ENCODE data around the gene RANGAP1.

RANGAP1 gene

DNA sequence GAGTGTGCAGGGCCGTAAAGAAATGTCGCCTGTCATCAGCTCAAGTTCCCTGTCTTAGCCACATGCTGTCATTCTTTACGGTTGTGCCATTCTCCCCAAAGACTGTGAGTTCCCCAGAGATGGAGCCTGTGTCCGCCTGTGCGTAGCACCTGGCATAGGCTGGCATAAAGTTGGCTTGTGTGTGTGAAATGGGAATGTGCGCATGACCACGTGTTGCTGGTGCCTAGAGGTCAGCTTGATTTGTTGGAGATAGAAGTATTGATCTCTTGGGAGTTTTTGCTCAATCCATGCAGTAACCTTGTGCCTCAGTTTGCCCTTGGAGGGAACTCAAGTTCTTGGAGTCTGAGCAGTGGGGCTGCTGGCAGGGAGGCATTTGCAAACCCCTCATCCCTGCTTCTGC lies 54.6 kb downstream of the RANGAP1 start:
- no peak for DNase-seq

DNA sequence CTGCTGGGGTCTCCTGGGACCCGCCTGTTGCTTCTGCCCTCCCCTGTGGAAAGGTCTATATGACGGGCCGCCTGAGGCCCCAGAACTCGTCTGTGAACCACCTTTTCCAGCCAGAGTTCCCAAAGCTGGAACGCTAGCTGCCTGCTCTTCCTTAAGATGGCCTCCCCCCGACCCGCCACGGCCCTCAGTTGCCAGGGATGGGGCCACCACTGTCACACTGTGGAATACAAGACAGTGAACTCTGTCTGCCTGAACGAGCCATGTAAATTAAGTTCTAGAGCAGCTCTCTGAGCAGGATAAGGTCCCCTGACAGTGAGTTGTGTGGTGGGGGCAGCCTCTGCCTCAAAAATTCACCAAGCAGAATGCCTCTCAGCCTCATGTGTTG lies 55.6 kb downstream of the RANGAP1 start:
- no peak for DNase-seq

DNA sequence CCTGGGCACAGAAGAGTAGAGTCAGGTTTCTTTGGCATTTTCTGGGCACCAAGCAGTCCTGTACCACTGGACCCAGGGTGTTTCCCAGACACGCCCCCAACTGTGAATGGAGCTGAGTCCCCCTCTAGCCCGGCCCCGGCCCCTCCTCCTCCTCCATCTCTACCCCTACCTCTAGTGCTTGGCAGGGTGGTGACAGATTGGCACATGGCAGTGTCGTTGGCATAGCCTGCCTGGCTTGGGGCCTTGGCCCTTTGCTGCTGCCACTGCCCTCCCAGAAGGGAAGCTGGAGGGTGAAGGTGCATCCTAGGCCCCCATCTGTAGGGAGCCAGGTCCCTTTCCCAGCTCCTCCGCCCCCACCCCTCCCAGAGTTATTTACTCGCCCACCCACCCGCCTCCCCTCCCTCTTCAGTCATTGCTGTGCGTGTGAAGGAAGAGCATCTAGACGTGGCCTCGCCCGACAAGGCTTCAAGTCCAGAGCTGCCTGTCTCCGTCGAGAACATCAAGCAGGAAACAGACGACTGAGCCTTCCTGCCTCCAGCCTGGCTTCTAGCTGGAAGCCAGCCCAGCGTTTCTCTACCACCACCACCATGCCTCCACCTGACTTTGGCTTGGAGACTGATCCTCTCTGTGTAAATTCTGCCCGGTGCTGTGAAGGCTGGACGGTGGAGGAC lies 56.1 kb downstream of the RANGAP1 start:
- peak; percentile 23 for DNase-seq

- no peak for DNase-seq
These were observed 56.8 kb downstream of the RANGAP1 start for GRCh38 chr22:41229215-41229614.

DNA sequence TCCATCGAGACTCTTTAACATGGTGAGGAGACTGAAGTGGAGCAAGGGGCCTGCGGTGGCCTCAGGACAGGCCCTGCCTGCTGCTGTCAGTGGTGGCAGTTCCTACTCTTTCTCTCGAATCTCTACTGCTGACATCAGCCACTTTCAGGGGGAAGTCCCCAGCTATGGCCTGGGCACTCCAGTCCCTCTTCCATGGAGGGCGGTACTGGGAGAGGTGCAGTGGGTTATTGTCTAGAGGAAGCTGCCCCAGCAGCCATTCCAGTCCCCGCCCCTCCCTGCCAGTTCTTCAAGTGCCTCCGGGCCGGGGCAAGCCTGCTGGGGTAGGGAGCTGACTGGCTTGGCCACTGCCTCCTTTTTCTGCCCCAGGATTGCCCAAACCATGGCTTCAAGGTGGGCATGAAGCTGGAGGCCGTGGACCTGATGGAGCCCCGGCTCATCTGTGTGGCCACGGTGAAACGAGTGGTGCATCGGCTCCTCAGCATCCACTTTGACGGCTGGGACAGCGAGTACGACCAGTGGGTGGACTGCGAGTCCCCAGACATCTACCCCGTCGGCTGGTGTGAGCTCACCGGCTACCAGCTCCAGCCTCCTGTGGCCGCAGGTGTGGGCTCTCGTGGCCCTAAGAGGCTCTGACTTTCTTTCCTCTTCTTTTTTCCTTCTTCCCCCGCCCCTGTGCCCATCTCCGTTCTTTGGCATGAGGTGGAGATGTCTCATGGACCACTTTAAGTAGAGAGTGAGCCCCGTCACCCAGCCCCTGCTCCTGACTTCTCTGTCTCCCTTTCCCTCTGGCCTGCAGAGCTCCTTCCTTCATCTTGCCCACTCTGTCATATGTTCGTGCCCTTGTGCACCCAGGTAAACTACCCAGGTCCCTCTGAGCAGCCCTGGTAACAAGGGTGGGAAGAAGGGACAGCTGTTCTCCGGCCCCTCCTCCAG lies 59.0 kb downstream of the RANGAP1 start:
- no peak for DNase-seq

GRCh38 chr22:41223535-41223934 lies 62.5 kb downstream of the RANGAP1 start:
- no peak for DNase-seq

- no peak for DNase-seq
These were observed 63.0 kb downstream of the RANGAP1 start for GRCh38 chr22:41222846-41223507.

DNA sequence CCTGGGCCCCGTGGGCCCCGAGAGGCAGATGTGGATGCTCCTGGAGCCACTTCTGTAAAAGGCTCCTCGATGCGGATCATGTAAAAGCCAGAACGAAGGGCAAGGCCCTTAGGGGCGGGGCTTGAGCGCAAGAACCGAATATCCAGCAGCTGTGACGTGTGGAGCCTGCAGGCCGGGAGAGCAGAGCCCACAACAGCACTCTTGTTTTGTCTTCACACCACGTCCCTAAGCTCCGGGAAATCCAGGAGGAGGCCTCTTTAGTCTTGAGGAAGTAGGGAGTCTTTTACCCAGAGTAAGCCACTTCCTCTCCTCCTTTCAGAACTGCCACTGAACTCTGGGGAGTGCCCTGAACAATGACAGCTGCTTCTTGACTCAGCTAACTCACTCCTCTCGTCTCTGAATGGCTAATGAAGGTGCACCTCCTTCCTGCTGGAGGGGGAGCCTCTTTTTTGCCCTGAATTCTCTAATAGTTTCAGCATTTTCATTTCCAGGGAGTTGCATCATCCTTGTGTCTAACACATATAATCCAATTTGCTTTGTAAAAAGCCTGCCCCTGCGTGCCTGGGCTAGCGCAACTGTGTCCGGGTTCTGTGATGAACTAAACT lies 68.3 kb downstream of the RANGAP1 start:
- DNase-seq: peak; percentile 74

DNA sequence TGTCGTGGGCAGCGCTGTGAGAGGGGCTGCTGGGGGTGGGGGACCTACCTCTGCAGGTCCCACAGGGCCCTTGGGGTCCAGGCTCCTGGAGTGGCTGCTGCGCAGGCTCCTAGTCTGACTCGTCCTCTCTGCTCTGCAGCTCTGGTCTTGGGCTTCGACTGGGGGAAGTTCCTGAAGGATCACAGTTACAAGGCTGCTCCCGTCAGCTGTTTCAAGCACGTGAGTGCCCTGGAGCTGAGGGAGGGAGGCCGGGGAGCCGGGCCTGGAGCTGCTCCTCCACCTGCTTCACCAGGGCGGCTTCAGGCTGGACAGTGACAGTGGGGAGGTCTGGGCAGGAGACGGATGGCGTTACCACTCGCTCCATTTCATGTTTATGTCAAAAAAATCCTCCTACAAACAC lies 69.0 kb downstream of the RANGAP1 start:
- DNase-seq: no peak

DNA sequence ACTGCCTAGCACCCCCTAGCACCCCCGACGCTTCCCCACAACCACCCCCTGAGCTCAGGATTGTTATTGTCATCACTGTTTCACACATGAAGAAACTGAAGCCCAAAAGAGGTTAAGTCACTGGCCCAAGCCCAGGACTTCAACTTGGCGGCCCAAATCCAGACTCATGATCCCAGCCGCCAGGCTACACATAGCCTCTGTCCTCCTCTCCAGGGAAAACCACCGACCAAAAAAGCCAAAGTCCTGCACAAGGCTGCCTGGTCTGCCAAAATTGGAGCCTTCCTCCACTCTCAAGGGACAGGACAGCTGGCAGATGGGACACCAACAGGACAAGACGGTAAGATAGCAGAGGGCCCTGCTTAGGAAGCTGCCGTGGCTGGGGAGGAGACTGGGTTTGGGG lies 70.1 kb downstream of the RANGAP1 start:
- no peak for DNase-seq

DNA sequence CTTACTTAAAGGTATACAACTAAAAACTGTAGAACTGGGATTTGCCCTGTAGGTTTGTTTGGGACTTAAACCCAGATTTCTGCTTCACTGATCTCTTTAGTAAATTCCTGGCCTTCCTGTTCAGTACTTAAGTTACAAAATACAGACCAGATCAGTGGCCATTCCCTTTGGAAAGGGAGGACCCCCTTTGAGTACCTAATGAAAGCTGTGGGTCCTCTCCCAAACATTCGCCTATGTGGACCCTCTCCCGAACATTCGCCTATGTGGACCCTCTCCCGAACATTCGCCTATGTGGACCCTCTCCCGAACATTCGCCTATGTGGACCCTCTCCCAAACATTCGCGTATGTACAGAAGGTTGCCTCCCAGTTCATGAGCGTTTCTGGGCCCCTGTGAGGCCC lies 70.6 kb downstream of the RANGAP1 start:
- DNase-seq: no peak

- DNase-seq: no peak
These were observed 79.3 kb downstream of the RANGAP1 start for GRCh38 chr22:41206719-41207118.

DNA sequence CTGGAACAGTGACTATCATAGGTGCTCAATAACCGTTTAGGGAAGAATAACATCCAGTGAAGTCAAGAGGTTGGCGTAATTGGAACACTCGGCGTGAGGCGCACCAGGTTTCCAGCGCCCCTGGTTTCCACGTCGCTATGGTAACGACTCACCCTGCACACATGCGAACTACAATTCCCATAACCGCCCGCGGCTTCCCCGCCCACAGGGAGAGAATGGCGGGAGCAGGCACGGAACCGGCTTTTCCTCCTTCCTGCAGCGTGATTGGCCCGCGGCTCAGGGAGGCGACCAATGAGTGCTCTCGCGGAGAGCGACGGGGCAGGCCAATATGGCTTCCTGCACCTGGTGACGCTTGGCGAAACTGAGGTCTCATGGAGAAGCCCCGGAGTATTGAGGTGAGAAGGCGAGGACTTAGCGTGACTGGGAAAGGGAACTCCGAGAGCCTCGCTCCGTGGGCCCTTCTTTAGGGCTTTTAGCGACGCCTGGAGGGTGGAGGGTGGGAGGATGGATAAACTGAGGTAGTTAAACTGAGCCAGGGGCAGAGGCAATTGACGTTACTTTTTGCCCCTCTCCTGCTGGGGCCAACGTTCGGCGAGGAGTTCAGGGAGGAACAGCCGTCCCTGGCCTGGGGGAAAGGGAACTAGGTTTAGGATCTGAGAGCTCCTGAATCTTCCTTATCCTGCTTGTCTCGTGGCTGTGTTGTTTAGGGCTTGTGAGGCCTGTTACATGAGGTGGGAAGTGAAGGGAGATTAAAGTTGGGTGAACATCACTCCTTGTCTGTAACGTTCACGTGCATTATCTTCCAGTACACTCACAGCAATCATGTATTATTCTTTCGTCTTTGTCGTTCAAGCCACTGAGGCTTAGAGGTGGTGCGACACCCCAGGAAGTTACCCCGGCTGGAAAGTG lies 80.7 kb downstream of the RANGAP1 start, which contains the start of gene L3MBTL2:
Gene L3MBTL2, plus strand, starts transcription at position 321 of the 909 bp plus-strand sequence. Its CDS starts 51 bp downstream, at position 372.
- DNase-seq: peak; percentile 98

- no peak for DNase-seq
These were observed 81.9 kb downstream of the RANGAP1 start for GRCh38 chr22:41204066-41204465.

DNA sequence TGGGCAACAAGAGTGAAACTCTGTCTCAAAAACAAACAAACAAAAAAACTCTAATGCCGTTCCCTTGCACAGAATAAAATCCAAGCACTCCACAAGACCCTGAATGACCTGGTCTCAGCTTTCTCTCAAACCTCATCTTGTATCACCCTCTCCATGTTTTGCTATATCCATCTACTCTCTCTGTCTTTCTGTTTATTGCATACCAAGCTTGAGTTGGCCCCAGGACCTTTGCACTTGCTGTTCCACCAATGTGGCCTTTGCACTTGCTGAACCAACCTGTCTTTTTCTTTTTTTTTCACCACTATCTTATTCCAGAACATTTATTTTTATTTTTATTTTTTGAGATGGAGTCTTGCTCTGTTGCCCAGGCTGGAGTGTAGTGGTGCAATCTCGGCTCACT lies 82.9 kb downstream of the RANGAP1 start:
- DNase-seq: no peak

DNA sequence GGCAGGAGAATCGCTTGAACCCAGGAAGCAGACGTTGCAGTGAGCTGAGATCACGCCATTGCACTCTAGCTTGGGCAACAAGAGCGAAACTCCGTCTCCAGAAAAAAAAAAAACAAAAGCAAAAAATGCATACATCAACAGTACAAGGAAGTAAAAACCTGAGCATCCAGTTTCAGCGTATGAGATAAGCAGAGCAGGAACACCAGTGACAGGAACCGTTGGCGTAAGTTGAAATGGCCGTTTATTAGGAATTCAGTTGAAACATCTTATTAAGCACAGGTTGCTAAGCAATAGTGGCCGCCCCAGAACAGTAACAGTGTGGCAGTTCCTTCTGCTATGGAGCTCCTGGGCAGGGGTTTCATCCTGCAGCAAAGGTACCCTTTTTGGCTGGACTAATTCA lies 84.8 kb downstream of the RANGAP1 start:
- peak; percentile 22 for DNase-seq

DNA sequence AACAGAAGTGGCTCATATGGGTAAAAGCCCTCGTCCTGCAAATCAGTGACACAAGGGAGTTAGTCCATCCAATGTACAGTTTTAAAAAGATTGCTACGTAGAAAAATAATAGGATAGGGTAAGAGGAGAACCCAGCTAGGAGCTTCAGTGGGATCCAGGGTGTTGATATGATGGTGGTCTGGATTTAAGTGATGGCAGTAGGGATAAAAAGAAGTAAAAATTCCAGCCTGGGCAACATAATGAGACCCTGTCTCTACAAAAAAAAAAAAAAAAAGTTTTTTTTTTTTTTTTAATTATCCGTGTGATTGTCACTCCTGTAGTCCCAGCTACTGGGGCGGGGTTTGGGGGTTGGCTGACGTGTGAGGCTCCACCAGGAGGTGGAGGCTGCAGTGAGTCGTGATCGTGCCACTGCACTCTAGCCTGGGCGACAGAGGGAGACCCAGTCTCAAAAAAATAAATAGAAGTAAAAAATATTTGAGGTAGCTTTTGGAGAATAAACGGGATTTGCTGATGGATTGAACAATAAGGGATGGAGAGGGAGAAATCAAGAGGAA lies 87.9 kb downstream of the RANGAP1 start:
- peak; percentile 64 for DNase-seq

DNA sequence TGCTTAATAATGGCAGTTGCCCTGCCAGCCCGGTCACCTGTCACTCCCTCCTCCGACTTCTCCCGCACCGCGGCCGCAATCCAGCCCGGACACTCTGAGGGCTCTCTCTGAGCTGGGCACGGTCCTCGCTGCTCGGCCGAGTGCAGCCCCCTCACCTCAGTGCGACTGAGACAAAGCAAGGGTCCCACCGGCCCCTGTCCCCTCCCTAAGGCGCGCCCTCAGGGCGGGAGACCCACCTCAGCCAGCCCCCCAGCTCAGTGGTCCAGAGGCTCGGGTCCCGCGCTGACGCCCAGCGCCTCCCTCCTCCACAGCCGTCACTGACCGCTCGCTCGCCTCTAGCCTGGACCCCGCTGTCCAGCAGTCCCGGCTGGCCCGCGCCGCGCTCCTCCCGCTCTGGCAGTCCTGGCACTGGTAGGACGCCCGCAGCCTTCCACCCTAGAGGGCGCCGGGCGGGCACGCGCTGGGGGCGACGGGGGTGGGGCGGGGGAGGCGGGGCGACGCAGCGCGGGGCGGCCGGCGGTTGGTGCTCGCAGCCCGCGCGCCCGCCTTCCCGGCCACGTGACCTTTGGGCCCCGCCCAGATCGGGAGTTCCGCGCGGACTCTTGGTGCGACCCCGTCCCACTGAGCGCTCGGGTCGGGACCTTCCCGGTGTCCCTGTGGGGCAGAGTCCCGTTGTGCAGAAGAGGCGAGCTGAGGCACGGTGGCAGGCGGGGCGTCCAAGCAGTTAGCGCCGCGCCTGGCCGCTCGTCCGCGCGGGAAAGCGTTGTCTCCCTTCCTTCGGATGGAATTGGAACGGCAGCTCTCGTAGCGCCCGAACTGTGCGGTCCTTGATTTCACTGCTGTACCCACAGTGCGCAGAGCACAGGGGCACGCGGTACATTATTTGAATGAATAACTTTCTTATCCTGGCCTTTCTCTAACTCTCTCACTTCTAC lies 88.7 kb downstream of the RANGAP1 start:
- peak; percentile 86 for DNase-seq
